H9 (cell line): ENCODE measurements around the gene SLC4A5. TPM values are rescaled to one million over a fixed set of nuclear protein-coding genes. Genes with fewer than 3 reads are reported as not detected.

Experiments
- DNase-seq: peaks from one replicate; pipeline ENCODE4 v3.0.0-alpha.2; 2017
- H2AFZ ChIP-seq: one replicate; pipeline ENCODE4 v1.6.1; 2013; ENCODE audit warnings: mild to moderate bottlenecking, low read length, control low read depth, moderate library complexity
- H2AK5ac ChIP-seq: 2 replicates; pipeline ENCODE4 v1.6.1; 2013; ENCODE audit warnings: low read length, control low read depth, mixed read lengths; ENCODE audit not compliant: insufficient read length
- H2BK120ac ChIP-seq: one replicate; pipeline ENCODE4 v1.6.1; 2013; ENCODE audit warnings: low read depth, mild to moderate bottlenecking, low read length, control low read depth, inconsistent platforms; ENCODE audit not compliant: poor library complexity, severe bottlenecking
- H2BK12ac ChIP-seq: 2 replicates; pipeline ENCODE4 v1.6.1; 2013; ENCODE audit warnings: low read length, control low read depth, mixed read lengths, low read depth; ENCODE audit not compliant: insufficient read length
- H2BK15ac ChIP-seq: 2 replicates; pipeline ENCODE4 v1.6.1; 2013; ENCODE audit warnings: low read depth, low read length, control low read depth
- H2BK20ac ChIP-seq: one replicate; pipeline ENCODE4 v1.6.1; 2013; ENCODE audit warnings: low read depth, mild to moderate bottlenecking, low read length, control low read depth, inconsistent platforms; ENCODE audit not compliant: poor library complexity, severe bottlenecking
- H2BK5ac ChIP-seq: 2 replicates; pipeline ENCODE4 v1.6.1; 2013; ENCODE audit warnings: low read length, control low read depth, mixed read lengths; ENCODE audit not compliant: insufficient read length
- H3K14ac ChIP-seq: 2 replicates; pipeline ENCODE4 v1.6.1; 2013; ENCODE audit warnings: low read length, control low read depth; ENCODE audit not compliant: insufficient read depth
- H3K18ac ChIP-seq: 2 replicates; pipeline ENCODE4 v1.6.1; 2013; ENCODE audit warnings: low read depth, mild to moderate bottlenecking, mixed read lengths, low read length, control low read depth; ENCODE audit not compliant: insufficient read length
- H3K23ac ChIP-seq: 2 replicates; pipeline ENCODE4 v1.6.1; 2013; ENCODE audit warnings: low read length, control low read depth, mixed read lengths, low read depth; ENCODE audit not compliant: insufficient read length
- H3K23me2 ChIP-seq: 2 replicates; pipeline ENCODE4 v1.6.1; 2013; ENCODE audit warnings: low read depth, mild to moderate bottlenecking, mixed read lengths, low read length, control low read depth; ENCODE audit not compliant: insufficient read length, poor library complexity, severe bottlenecking
- H3K27ac ChIP-seq: 2 replicates; pipeline ENCODE4 v1.5.1; 2013; ENCODE audit warnings: low read length, control low read depth, mixed read lengths, low read depth; ENCODE audit not compliant: insufficient read length
- H3K27me3 ChIP-seq: 2 replicates; pipeline ENCODE4 v1.6.1; 2013; ENCODE audit warnings: low read length, control low read depth, inconsistent platforms; ENCODE audit not compliant: insufficient read depth
- H3K4ac ChIP-seq: 2 replicates; pipeline ENCODE4 v1.6.1; 2013; ENCODE audit warnings: low read depth, mild to moderate bottlenecking, control low read depth, inconsistent platforms, low read length, moderate library complexity
- H3K4me1 ChIP-seq: 2 replicates; pipeline ENCODE4 v1.6.1; 2013; ENCODE audit warnings: low read length, control low read depth, inconsistent platforms; ENCODE audit not compliant: insufficient read depth
- H3K4me2 ChIP-seq: 2 replicates; pipeline ENCODE4 v1.6.1; 2013; ENCODE audit warnings: low read length, control low read depth, mixed read lengths; ENCODE audit not compliant: insufficient read length, insufficient read depth
- H3K56ac ChIP-seq: 2 replicates; pipeline ENCODE4 v1.6.1; 2013; ENCODE audit warnings: low read depth, mild to moderate bottlenecking, mixed read lengths, low read length, control low read depth; ENCODE audit not compliant: insufficient read length
- H3K79me1 ChIP-seq: 2 replicates; pipeline ENCODE4 v1.6.1; 2013; ENCODE audit warnings: low read depth, mild to moderate bottlenecking, moderate library complexity, low read length, control low read depth, inconsistent platforms; ENCODE audit not compliant: insufficient read depth, poor library complexity, severe bottlenecking
- H3K79me2 ChIP-seq: 2 replicates; pipeline ENCODE4 v1.6.1; 2013; ENCODE audit warnings: low read length, control low read depth, inconsistent platforms; ENCODE audit not compliant: insufficient read depth
- H3K9ac ChIP-seq: 2 replicates; pipeline ENCODE4 v1.6.1; 2013; ENCODE audit warnings: low read length, control low read depth, mixed read lengths; ENCODE audit not compliant: insufficient read length; ENCODE audit errors: extremely low read depth
- H3K9me3 ChIP-seq: one replicate; pipeline ENCODE4 v1.6.1; 2013; ENCODE audit warnings: low read depth, low read length, inconsistent platforms; ENCODE audit not compliant: control insufficient read depth
- H3T11ph ChIP-seq: one replicate; pipeline ENCODE4 v1.6.1; 2013; ENCODE audit warnings: mild to moderate bottlenecking, low read length, control low read depth, inconsistent platforms
- H4K20me1 ChIP-seq: one replicate; pipeline ENCODE4 v1.6.1; 2013; ENCODE audit not compliant: control insufficient read depth, insufficient read length, insufficient read depth
- H4K5ac ChIP-seq: 2 replicates; pipeline ENCODE4 v1.6.1; 2013; ENCODE audit warnings: low read depth, mild to moderate bottlenecking, mixed read lengths, low read length, control low read depth; ENCODE audit not compliant: insufficient read length
- H4K8ac ChIP-seq: replicated peaks from 2 replicates; pipeline ENCODE4 v1.6.1; 2013; ENCODE audit warnings: low read length, control low read depth, mixed read lengths, low read depth; ENCODE audit not compliant: insufficient read length
- H4K91ac ChIP-seq: 2 replicates; pipeline ENCODE4 v1.6.1; 2013; ENCODE audit warnings: low read depth, mild to moderate bottlenecking, moderate library complexity, mixed read lengths, low read length, control low read depth; ENCODE audit not compliant: insufficient read length
- H3K27ac Mint-ChIP-seq, 3 experiments: 2 replicates in 2 of 3; 3 replicates in 1 of 3; pipeline ENCODE4 v1.8.0; 2020 to 2021; ENCODE audit warnings: mixed read lengths in 3 of 3, mild to moderate bottlenecking in 1 of 3, moderate library complexity in 1 of 3
- H3K27me3 Mint-ChIP-seq: 2 replicates; pipeline ENCODE4 v1.8.0; 2021; ENCODE audit warnings: low read depth, mild to moderate bottlenecking, moderate library complexity, mixed read lengths
- H3K36me3 Mint-ChIP-seq, 3 experiments: 2 replicates in 2 of 3; 3 replicates in 1 of 3; pipeline ENCODE4 v1.8.0; 2020 to 2021; ENCODE audit warnings: low read depth in 3 of 3, mixed read lengths in 3 of 3; ENCODE audit not compliant: insufficient read depth in 1 of 3
- H3K4me1 Mint-ChIP-seq, 2 experiments: 2 replicates each; pipeline ENCODE4 v1.8.0; 2020; ENCODE audit warnings: mixed read lengths in 2 of 2
- H3K4me3 Mint-ChIP-seq, 2 experiments: 2 replicates in 1 of 2; 3 replicates in 1 of 2; pipeline ENCODE4 v1.8.0; 2020 to 2021; ENCODE audit warnings: mild to moderate bottlenecking in 2 of 2, mixed read lengths in 2 of 2, moderate library complexity in 1 of 2
- H3K9me3 Mint-ChIP-seq, 2 experiments: 2 replicates in 1 of 2; 3 replicates in 1 of 2; pipeline ENCODE4 v1.8.0; 2020; ENCODE audit warnings: mild to moderate bottlenecking in 2 of 2, mixed read lengths in 2 of 2, moderate library complexity in 1 of 2
- CTCF ChIP-seq: fragments of 200-600 bp; sonication (generic); conservative IDR thresholded peaks from 3 replicates; pipeline ENCODE4 v1.8.0; 2021; ENCODE audit warnings: antibody characterized with exemption, mild to moderate bottlenecking
- WGBS: extraction: QIAGEN DNeasy Blood & Tissue Kit; methylation state at CpG from one replicate; pipeline ENCODE4 v1.1.7; 2013; ENCODE audit warnings: missing lambda C conversion rate, low lambda C conversion rate, mixed read lengths; ENCODE audit not compliant: insufficient read length; ENCODE audit errors: extremely low coverage; 5-methylcytosine and 5-hydroxymethylcytosine counted together
- total RNA-seq: library from RNA; stranded (reverse); gene quantifications from 2 replicates; pipeline ENCODE4 v1.2.1, GENCODE V29; 2021

Gene SLC4A5
- total RNA-seq, 1 experiment from 2014 or later, result 0.50 TPM

- H3K4me2 ChIP-seq, result no peak overlapping the region
- no peak overlapping the region for H3K9ac ChIP-seq
- no peak for TF ChIP-seq CTCF
- no peaks in the 10 kb centered on the region for H3K9me3 Mint-ChIP-seq
- no CpG with 5 or more reads among the region's 3 CpGs for WGBS
- H3K4me3 Mint-ChIP-seq, result no peak overlapping the region
- H3K79me1 ChIP-seq, result no peaks in the 10 kb centered on the region
- H3K14ac ChIP-seq, result no peak overlapping the region; the same call in 1 of the 2 replicates
- H2BK120ac ChIP-seq, result no peak overlapping the region
- no peak overlapping the region for H2AFZ ChIP-seq
- H3K27ac ChIP-seq, result no peak overlapping the region
- DNase-seq, result no peak
- H3K4me1 Mint-ChIP-seq, result no peaks in the 10 kb centered on the region; a peak in 2 of 4 replicates
- no peak overlapping the region for H3K56ac ChIP-seq
- H3K27me3 Mint-ChIP-seq, result no peaks in the 10 kb centered on the region
- no peak overlapping the region for H2BK5ac ChIP-seq
- no peak overlapping the region for H3K18ac ChIP-seq
- no peaks in the 10 kb centered on the region for H3K27me3 ChIP-seq
- no peak overlapping the region for H2BK15ac ChIP-seq
- H4K20me1 ChIP-seq, result no peaks in the 10 kb centered on the region
- H3K4me1 ChIP-seq, result no peaks in the 10 kb centered on the region
- no peak overlapping the region for H4K5ac ChIP-seq
- no peak overlapping the region for H4K8ac ChIP-seq
- H2AK5ac ChIP-seq, result no peak overlapping the region
- H3K27ac Mint-ChIP-seq, result no peak overlapping the region
- H2BK12ac ChIP-seq, result no peak overlapping the region
- no peak overlapping the region for H4K91ac ChIP-seq
- no peaks in the 10 kb centered on the region for H3K9me3 ChIP-seq
- H3K4ac ChIP-seq, result no peak overlapping the region
- H3K79me2 ChIP-seq, result no peaks in the 10 kb centered on the region
- no peak overlapping the region for H3K23ac ChIP-seq
- no peaks in the 10 kb centered on the region for H3K36me3 Mint-ChIP-seq
- no peak overlapping the region for H3T11ph ChIP-seq
- H2BK20ac ChIP-seq, result no peak overlapping the region
- H3K23me2 ChIP-seq, result no peaks in the 10 kb centered on the region
Observed at GRCh38 chr2:74290066-74290465, 53.1 kb downstream of the SLC4A5 start.
